ENCODE measurements around the gene PDZRN3.

Gene PDZRN3

GRCh38 chr3:73448761-73449301 lies 175.9 kb downstream of the PDZRN3 start:
- DNase-seq: peak in 1 of 3 experiments; percentile 10

DNA sequence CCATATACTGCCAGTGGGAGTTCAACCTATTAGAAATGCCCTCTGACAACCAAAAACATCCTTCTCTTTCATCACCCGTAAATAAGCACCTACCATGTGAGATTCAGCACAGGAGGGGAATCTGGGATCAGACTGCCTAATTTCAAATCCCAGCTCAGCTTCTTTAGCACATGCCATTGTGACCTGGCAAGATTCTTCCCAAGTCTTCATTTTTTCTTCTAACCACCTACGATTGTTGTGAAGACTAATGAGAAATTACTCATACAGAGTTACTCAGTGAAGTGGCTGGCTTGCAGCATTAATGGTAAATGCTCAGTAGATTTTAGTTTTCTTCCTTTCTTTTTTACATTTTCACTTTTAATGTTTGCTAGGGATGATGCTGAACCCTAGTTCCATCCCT lies 176.7 kb downstream of the PDZRN3 start:
- DNase-seq: no peak

GRCh38 chr3:73447111-73447510 lies 177.6 kb downstream of the PDZRN3 start:
- no peak for DNase-seq

DNA sequence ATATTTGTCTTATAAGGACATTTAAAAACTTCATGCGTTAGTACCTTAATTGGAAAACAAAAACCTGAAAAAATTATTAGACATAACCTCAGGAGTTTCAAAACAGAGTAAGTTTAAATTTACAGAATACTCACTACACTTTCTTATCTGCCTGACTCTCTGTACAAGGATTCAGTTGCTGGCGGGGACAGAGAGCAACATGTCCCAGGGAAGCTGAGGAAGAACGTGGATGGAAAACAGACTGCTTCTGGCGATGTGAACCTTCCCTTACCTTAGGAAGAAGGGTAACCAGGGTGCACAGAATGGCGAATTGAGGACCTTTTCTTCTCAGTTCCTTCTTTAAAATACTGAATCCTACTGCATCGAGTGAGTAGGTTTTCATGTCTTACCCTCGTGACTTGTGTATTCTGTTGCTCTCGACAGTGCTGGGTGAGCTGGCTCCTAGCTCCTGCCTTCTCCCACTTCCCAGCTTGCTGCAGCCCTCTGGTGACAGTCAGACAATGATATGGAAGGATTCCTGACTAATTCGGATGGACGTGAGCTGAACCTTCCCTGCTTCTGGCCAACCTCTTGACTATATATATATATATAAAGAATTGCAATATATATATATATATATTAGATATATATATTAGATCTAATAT lies 178.2 kb downstream of the PDZRN3 start:
- DNase-seq: no peak

DNA sequence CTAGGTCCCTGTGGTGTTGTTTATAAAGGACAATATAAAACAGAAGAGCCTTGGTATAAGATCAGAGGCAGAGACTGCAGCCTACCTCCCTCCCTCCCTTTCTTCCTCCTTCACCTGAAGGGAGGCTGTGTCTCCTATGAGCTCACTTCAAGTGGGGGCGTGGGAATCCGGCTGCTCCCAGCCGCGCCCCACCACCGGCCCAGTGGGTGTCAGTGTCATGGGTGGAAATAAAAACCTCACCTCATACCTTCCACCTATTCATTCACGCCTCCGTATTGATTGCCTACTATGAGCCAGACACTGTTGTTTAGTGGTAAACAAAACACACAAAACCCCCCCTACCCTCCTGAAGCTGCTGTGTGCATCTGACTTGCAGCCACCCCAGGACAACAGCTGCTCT lies 181.9 kb downstream of the PDZRN3 start:
- no peak for DNase-seq

GRCh38 chr3:73442152-73442551 lies 182.6 kb downstream of the PDZRN3 start:
- DNase-seq: no peak

GRCh38 chr3:73437828-73438227 lies 186.9 kb downstream of the PDZRN3 start:
- DNase-seq: no peak

GRCh38 chr3:73435055-73435454 lies 189.7 kb downstream of the PDZRN3 start:
- peak in 1 of 3 experiments; percentile 21 for DNase-seq

DNA sequence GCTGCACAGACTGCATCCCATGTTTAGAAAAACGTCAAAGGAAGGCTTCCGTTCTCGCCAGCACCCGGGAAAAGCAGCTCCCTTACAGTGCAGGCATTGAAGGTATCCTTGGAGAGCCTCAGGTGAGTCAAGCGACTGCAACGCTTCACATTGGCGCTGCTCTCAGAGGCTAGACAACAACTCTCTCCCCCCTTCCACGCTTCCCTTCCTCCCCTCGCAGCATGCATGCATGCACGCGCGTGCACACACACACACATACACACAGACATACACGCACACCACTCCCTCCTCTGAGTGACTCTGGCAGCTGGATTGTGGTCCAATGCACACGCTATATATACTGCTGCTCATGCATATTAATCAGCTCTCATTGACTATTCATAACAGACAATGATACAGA lies 191.1 kb downstream of the PDZRN3 start:
- DNase-seq: peak in 1 of 3 experiments; percentile 3

DNA sequence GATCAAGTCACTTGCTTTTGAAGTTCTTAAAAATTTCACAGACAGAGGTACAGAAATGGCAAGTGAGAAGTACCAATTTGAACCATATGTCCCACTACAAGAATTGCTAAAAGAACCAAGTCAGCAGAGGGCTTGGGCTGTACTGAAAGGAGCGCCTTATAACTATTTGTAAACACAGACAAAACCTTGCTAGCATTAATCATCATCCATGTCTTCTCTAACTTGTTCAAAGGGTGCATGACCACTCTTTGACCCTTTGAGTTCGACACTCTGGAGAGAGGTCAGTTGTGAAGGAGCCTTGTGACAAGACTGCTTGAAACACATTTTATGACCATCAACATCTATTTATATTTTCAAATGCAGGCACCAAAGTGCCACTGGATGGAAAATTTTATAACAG lies 191.7 kb downstream of the PDZRN3 start:
- DNase-seq: no peak

DNA sequence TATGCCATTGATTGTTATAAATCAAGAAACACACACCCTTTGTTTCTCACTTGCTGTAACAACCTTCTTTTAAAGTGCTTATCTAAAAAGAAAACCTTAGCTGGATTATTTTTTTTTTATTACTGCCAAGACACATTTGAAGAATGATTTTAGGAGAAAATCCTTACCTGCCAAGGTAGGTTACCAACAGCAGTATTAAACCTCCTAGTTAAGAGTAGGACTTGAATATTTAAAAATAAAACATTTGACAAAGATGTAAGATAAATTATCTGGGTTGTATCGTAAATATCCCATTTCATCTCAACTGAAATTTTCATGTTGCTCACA lies 192.1 kb downstream of the PDZRN3 start:
- no peak for DNase-seq

GRCh38 chr3:73432023-73432705 lies 192.6 kb downstream of the PDZRN3 start:
- peak; percentile 22 to 71 (median 48) for DNase-seq

DNA sequence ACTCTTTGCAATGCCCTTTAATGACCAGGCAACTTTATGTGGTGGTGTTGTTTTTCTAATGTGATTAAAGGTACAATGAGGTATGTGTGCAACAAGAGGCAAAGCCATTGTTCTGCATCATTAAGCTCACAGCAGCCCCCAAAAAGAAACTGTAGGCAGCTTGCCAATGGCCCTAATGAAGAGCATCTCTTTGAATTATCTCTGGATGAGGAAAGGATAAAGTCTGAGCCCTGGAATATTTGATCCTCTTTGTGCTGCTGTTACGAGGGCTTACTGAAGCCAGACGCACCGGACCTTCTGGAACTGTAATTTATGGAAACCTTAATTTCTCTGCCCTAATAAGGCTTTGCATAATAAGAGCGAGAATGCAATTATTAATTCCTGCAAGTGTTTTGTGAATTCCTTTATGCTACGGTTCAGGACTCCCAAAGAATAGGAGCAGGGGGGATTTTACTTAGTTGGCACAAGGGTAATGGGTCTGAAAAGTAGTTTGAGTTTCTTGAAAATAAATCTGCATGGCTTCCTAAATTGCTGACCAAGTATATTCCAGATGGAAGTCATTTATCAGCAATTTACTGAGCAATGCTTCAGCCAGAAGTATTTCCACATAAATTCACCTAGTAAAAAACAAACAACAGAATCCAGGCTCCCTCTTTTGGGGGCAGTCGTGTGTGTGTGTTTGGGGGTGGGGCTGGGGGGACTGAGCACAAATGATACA lies 193.4 kb downstream of the PDZRN3 start:
- DNase-seq: peak in 2 of 3 experiments; percentile 24 to 72

GRCh38 chr3:73427048-73427706 lies 197.6 kb downstream of the PDZRN3 start:
- DNase-seq: no peak

DNA sequence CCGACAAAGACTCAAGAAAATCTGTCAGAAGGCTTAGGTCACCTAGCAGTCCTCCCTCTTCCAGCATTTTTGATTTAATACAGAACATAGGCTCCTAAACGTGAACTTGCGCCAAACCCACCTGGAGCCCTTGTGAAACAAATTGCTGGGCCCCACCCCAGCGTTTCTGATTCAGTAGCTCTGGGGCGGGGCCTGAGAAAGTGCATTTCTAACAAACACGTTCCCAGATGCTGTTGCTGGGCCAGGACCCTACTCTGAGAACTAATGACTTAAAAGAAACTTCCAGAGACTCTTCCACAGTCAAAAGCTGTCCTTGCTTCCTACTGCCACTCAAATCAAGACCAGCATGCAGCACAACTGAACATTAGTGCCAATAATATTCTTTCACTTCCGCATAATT lies 198.1 kb downstream of the PDZRN3 start:
- no peak for DNase-seq

DNA sequence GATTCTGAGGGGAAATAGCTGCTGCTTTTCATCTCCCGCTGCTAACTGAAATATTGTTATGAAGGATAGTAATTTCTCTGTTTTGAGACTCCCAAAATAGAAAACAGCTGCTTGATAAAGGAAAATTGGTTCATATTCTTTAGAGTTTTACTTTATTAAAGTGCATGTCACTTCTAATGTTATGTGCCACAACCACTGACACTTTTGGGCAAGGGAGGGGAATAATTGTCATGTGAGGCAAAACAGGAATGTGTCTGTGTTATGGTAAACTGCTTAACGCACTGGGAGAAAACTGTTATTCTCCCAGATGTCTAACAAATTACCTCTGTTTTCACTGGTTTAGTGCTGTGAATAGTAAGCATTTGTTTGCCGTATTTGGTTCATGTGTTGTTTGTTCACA lies 201.6 kb downstream of the PDZRN3 start:
- DNase-seq: no peak

- DNase-seq: no peak
Measured at GRCh38 chr3:73422571-73422970, 202.2 kb downstream of the PDZRN3 start.

DNA sequence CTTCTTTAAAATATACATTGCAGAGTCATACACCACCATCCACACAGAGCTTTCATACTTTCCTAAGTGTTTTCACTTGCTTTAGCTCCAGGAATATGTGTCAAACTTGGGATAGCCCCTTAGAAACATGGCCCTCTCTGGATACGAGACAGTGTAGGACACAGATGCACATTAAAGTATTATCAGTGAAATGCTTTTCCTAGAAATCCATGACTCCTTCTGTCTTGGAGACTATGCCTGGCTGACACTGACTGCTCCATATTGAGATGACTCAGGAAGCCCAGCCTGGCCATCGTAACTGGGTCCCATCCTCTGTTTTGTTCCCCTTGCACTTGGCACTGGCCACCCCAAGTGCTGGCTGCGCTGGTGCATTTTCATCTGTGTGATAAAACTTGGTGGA lies 204.8 kb downstream of the PDZRN3 start:
- no peak for DNase-seq

- no peak for DNase-seq
Measured at GRCh38 chr3:73419179-73419803, 205.4 kb downstream of the PDZRN3 start.

- no peak for DNase-seq
Measured at GRCh38 chr3:73418681-73419080, 206.1 kb downstream of the PDZRN3 start.

- DNase-seq: no peak
Measured at GRCh38 chr3:73415118-73415517, 209.6 kb downstream of the PDZRN3 start.

DNA sequence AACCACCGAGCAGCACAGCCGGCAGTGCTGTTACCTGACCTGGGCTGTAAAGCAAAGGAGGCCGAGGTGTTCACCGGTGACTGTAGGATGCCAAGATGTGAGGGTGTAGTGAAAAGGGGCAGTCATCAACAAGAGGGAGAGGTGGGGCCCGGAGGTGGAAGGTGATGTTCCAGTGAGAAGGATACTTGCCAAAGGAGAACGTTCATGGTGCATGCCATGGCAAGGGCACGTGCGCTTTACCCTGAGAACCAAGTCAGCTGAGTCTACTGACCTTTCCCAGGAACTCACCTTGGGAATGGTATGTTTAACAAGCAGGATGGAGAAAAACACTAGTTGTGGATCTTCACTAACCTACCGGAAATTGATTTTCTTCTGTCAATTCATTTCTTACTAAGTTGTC lies 211.1 kb downstream of the PDZRN3 start:
- DNase-seq: no peak

GRCh38 chr3:73411993-73412392 lies 212.7 kb downstream of the PDZRN3 start:
- no peak for DNase-seq
